Measurements from ENCODE around the gene ARHGEF10L.

DNA sequence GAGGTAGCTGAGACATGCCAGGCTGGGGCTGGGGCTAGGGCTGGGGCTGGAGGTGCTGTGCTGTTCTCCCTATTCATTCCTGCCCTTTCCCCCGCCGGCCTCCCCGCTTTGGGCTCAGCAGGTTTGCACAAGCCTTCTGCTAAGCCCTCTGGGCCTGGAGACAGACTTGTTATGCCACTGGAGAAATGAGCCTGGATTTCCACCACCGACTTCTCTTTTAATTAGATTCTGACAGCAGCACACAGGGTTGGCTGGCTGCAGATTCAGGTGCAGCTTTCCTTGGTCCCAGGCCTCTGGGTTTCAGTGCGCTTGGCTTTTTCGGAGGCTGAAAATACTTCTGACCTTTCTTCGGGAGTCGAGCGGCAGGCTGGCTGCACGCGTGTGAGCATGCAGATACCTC lies 144.1 kb downstream of the ARHGEF10L start:
- TF ChIP-seq, protein P1, sequence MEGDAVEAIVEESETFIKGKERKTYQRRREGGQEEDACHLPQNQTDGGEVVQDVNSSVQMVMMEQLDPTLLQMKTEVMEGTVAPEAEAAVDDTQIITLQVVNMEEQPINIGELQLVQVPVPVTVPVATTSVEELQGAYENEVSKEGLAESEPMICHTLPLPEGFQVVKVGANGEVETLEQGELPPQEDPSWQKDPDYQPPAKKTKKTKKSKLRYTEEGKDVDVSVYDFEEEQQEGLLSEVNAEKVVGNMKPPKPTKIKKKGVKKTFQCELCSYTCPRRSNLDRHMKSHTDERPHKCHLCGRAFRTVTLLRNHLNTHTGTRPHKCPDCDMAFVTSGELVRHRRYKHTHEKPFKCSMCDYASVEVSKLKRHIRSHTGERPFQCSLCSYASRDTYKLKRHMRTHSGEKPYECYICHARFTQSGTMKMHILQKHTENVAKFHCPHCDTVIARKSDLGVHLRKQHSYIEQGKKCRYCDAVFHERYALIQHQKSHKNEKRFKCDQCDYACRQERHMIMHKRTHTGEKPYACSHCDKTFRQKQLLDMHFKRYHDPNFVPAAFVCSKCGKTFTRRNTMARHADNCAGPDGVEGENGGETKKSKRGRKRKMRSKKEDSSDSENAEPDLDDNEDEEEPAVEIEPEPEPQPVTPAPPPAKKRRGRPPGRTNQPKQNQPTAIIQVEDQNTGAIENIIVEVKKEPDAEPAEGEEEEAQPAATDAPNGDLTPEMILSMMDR (optimal IDR thresholded peaks at IDR 0.05 in 1 of 3, IDR thresholded peaks at IDR 0.05 in 1 of 3, conservative IDR thresholded peaks at IDR 0.05 in 1 of 3; ENCODE audit: extremely low read depth in 1 of 3, insufficient read depth in 2 of 3, low read length in 3 of 3), result no peak
- no peak for TF ChIP-seq EZH2 (IDR thresholded peaks at IDR 0.05; ENCODE audit: low read length)

Data from keratinocyte (primary cell).